Measurements from ENCODE around the gene ZBTB44.

Gene ZBTB44

DNA sequence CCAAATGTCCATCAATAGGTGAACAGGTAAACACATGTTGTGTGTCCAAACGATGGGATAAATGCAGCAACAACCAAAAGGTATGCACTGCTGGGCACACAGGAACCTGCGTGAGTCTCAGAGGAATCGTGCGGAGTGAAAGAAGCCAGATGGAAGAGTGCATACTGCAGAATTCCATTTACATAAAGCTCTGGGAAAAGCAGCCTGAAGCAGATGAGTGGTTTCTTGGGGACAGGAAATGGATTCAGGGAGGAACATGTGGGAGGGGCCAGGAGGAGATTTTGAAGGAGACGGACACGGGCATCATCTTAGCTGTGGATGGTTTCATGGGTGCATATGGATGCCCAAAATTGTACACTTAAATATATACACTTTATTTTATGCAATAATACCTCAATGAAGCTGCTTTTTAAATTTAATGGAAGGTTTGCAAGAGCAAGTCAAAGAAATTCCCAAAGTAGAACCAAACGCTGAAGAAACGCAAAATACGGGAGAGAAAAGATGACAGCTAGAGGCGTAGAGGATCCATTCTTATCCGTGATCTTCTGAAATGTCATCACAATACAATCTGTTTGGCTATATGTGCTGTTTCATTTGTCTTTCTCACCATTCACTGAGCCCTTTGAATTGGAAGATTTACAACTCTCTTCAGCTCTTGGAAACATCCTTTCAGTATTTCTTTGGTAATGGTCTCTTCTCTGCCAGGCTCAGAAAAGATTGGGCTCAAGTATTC, 130.7 kb downstream of the ZBTB44 start:
- TF ChIP-seq, protein P1, sequence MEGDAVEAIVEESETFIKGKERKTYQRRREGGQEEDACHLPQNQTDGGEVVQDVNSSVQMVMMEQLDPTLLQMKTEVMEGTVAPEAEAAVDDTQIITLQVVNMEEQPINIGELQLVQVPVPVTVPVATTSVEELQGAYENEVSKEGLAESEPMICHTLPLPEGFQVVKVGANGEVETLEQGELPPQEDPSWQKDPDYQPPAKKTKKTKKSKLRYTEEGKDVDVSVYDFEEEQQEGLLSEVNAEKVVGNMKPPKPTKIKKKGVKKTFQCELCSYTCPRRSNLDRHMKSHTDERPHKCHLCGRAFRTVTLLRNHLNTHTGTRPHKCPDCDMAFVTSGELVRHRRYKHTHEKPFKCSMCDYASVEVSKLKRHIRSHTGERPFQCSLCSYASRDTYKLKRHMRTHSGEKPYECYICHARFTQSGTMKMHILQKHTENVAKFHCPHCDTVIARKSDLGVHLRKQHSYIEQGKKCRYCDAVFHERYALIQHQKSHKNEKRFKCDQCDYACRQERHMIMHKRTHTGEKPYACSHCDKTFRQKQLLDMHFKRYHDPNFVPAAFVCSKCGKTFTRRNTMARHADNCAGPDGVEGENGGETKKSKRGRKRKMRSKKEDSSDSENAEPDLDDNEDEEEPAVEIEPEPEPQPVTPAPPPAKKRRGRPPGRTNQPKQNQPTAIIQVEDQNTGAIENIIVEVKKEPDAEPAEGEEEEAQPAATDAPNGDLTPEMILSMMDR (conservative IDR thresholded peaks at IDR 0.05), result no peak
- TF ChIP-seq ZFX (IDR thresholded peaks at IDR 0.05), result no peak
- no peak overlapping the region for H3K27ac ChIP-seq

DNA sequence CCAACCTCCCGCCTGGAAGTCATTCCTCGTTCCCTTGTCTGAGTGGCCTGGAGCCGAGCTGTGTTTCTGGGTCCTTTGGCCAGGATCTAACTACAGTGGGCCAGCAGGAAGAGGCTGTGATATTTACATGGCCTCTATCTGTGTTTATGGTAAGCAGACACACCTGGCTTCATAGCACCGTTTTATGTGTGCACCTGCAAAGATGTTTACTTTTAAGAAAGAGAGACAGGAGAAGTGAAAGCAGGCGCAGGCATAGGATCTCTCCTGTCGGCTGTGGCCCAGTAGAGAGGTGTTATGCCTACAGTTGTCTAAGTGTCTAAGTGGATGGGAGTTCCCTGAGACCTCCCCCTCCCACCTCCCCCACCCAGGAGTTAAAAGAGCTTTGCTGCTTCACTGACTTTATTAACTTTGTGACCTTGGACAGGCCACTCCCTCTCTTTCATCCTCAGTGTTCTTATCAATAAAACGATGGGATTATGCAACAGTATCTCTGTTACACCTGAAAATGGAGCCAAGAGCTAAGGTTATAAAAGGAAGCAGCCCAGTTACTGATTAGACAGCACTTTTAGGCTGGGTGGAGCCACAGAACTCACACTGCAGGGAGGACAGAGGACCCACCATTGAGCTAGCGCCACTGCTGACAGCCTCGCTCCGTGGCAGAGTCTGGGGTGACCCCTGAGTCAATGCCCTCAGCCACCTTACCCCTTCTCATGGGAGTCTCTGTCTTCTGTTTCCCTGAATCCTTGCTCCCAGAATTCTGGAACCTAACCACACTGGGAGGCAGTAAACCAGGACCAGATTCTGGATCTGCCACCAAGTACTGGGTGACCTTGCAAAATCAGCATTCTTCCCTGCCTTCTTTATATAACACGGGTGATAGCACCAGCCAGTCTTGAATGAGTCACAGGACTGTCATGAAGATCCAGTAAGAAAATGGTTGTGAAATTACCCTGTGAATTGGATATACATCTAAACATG, 133.1 kb downstream of the ZBTB44 start:
- no peak for TF ChIP-seq ZFX (IDR thresholded peaks at IDR 0.05)
- TF ChIP-seq, protein P1 (conservative IDR thresholded peaks at IDR 0.05), result no peak
- H3K27ac ChIP-seq, result peak overlapping the region; percentile 97

DNA sequence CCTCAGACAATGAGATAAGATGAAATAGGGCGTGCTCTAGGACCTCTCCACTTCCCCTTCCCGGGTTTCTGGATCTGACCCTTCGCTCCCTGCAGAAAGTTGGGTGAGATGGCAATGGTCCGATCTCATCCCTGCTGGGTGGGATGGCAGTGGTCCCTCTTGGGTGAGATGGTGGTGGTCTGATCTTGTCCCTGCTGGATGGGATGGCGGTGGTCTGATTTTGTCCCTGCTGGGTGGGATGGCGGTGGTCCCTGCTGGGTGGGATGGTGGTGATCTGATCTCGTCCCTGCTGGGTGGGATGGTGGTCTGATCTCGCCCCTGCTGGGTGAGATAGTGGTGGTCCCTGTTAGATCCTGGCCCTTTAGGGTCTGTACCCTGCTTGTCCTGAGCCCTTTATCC, 133.8 kb downstream of the ZBTB44 start:
- no peak for TF ChIP-seq ZFX (IDR thresholded peaks at IDR 0.05)
- TF ChIP-seq, protein P1 (conservative IDR thresholded peaks at IDR 0.05), result no peak
- H3K27ac ChIP-seq, result peak overlapping the region; percentile 97

DNA sequence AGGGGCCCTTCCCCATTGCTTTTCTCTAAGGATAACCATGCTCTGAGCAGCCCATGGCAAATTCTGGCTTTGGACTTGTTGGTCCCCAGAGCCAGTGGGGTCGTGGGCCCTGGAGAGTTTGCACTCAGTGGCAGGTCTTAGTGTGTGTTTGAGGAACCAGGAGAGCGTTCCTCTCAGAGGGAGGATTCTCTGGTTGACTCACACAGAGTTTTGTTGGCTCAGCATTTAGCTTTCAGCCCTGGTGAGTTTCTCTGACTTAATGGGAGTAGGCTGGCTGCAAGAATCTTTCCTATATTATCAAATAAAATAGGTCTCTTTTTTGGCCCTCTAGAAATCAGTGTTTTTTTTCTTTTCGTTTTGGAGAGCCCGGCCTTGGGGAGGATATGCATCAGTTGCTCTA, 134.2 kb downstream of the ZBTB44 start:
- peak overlapping the region; percentile 97 for H3K27ac ChIP-seq
- TF ChIP-seq ZFX (IDR thresholded peaks at IDR 0.05), result no peak
- TF ChIP-seq, protein P1 (conservative IDR thresholded peaks at IDR 0.05), result no peak

DNA sequence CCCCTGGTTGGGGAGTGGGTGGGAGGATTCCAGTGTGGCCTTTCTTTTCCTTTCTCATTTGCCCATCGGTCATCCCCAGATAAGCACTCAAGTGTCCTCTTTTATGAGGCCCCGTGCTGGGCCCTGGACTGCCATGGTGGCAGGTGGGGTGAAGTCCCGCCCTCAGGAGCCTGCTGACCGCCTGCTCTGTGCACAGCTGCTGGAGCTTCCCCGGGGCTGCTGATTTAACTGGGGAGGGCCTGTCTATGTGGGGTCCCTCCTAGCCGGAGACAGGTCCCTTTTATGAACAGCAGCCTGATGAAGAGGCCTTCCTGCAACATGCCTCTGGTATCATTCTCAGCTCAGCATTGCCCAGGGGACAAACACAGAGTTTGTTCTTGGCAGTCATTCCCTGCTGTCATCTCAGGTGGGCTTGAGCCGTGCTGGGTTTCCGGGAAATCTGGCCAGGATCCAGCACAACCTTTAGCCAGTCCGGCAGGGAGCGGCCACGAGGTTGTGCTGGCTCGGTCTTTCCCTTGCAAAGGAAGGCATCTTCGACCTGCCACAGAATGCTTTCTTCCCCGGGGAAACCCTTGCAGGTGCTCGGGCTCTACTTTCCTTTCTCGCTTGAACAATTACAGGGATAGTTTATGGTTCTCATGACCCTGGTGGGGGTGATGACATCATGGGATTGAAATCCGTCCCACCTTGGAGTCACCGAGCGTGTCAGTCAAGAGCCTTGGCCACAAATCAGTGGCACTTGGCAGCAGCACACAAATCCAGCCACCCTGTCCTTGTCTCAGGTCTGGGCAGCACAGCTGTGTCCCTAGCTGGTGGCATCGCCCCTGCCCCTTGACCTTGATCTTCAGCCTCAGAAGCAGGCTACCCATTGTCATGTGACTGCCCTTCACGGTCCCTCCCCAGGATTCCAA, 135.1 kb downstream of the ZBTB44 start:
- TF ChIP-seq, protein P1 (conservative IDR thresholded peaks at IDR 0.05), result no peak
- no peak for TF ChIP-seq ZFX (IDR thresholded peaks at IDR 0.05)
- peak overlapping the region; percentile 97 for H3K27ac ChIP-seq

DNA sequence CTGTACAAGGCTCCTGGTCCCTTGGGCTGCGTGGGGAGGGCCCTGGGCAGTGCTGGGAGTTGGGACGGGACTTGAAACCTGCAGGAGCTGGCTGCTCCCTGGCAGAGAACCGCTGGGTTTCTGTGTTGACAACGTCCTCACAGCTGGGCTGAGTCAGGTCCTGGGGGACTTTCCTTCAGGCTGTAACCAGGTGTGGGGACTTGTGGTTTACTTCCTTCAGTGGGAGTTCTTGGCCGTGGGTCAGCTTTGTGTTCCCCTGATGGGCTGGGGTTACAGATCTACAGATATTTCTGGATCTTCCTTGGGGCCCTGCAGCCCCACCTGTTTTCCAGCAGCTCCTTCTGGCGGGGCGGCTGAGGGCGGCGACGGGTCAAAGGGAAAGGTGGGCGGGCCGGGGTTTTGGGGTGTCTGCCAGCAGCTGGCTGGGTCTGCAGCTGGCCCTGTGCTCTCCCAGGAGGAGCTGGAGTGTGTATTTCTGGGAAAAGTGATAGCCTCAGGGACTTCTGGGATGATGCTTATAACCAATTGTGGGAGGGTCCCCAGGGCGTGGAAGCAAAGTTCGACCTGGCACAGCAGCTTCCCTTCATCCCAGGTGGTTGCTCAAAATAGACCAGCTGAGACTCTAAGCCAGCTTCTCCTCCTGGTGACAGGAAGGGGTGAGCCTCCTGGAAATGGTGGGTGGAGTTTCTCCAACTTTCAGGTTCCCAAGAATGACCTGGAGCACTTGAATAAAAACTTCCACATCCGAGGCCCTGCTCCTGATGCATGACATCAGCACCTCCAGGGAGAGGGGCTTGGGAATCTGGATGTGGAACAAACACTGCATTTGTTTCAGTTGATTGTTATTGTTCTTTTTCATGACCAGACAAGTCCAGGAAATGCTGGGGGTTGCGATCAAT, 136.0 kb downstream of the ZBTB44 start:
- H3K27ac ChIP-seq, result peak overlapping the region; percentile 97
- TF ChIP-seq ZFX (IDR thresholded peaks at IDR 0.05), result no peak
- TF ChIP-seq, protein P1 (conservative IDR thresholded peaks at IDR 0.05), result no peak

Data from C4-2B (cell line).